Measurements from ENCODE around the gene KCNQ1. TPM values are rescaled to one million over a fixed set of nuclear protein-coding genes. Genes with fewer than 3 reads are reported as not detected.

Gene KCNQ1
- total RNA-seq, 1 donor from 2014 or later, result 0.07 TPM

DNA sequence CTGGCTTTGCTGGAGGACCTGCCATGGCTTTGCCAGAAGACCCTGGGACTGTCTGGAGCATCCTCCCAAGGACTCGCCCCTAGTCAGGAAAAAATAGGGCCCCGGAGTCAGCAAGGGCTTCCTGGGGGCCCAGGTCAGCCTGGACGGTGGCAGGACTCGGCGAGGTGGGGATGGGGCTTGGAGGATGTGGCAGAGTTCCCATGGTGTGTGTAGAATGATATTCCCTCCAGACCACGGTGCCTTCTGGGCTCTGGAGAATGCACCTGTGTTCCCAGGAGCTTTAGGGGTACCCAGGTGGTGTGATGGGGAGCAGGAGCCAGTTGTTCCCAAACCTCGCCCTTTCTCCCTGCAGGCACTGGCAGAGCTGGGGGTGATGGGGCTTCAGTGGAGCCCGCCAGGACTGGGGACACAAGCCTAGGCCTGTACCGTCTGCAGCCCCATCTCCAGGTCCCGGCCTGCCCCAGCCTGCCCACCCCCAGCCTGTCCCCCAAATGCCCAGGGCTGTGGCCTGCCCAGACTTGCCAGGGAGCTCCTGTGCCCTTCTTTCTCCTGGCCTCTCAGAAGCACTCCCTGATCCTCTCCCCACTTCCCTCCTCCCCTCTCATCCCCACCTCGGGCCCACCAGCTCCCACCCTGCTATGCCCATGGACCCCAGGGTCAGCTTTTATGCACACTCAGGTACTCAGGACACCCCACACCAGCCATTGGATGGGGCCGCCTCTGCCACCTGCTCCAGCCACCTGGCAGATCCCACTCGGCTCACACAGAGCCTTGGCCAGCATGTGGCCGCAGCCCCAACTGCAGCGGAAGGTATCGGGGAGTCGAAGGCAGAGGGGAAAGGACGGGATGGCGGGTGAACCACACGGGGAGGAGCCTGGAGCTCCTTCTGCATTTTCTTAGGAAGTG, 358.6 kb downstream of the KCNQ1 start:
- no peak for DNase-seq (ENCODE audit: low read depth, low spot score)

- DNase-seq (ENCODE audit: low read depth, low spot score), result no peak
Measured at GRCh38 chr11:2804189-2804588, 359.4 kb downstream of the KCNQ1 start.

DNA sequence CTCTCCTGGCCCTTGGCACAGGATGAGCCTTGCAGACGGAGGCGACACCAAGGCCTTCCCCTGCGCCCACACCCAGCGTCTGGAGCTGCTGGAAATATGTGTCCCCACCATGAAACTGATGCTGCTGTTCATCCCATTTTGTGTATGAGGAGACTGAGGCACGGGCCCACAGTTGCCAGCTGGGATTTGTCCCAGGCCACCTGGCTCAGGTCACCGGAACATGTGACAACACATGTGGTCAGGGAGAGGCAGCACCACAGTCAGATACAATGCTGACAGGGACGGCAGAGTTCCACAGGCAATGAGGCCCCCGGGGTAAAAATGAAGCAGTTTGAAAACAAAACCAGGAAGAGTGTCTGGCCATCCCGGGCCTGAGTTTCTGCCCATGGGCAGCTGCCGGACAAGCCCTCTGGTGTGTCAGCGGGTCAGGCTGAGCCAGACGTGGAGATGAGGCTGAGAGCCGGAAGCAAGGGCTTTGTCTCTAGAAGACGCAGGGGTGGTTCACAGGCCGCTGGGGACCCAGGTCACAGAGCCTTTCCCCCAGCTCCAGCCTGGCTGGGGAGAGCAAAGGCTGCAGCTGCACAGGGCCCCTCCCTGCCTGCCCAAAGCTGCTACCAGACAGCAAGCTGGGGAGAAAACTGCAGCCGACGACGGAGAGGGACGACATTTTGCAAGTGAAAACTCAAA, 360.0 kb downstream of the KCNQ1 start:
- no peak for DNase-seq (ENCODE audit: low read depth, low spot score)

- no peak for DNase-seq (ENCODE audit: low read depth, low spot score)
Measured at GRCh38 chr11:2805388-2806056, 360.7 kb downstream of the KCNQ1 start.

- DNase-seq (ENCODE audit: low read depth, low spot score), result no peak
Measured at GRCh38 chr11:2806351-2807024, 361.7 kb downstream of the KCNQ1 start.

- no peak for DNase-seq (ENCODE audit: low read depth, low spot score)
Measured at GRCh38 chr11:2807025-2807681, 362.3 kb downstream of the KCNQ1 start.

DNA sequence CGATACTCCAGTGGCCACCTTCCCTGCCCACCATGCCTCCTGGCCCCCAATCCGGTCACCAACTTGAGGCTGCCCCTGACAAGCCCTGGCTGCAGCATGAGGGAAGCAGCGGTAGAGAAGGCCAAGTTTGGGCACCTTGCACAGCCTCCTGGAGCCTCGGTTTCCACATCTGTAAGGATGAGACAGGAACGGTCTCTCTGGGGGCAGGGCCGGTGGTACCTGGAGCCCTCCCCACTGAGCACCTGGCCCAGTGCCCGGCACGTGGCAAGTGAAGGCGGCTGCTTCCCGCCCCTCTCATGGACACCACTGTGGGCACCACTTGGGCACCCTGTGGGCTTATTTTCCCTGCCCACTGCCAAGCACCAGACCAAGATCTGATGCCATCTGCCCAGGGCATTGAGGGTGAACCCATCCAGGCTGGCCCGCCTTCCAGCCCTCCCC, 363.0 kb downstream of the KCNQ1 start:
- DNase-seq (ENCODE audit: low read depth, low spot score), result no peak

- DNase-seq (ENCODE audit: low read depth, low spot score), result no peak
Measured at GRCh38 chr11:2808850-2809846, 364.3 kb downstream of the KCNQ1 start.

DNA sequence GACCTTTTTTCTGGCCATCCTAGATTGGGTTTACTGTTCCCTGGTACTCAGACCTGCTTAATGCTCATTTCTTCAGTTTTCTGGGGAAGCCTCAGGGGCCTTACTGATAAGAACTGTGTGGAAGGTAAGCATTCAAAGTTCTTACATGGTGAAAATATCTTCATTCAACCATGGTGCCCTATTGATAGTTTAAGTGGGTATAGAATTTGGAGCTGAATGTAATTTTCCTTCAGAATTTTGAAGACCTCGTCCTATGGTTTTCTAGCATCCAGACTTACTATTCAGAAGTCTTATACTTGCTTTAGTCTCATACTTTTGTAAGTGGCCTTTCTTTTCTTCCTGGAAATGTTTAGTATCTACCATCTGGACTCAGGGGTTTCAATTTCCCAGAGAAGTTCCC, 365.0 kb downstream of the KCNQ1 start:
- no peak for DNase-seq (ENCODE audit: low read depth, low spot score)

DNA sequence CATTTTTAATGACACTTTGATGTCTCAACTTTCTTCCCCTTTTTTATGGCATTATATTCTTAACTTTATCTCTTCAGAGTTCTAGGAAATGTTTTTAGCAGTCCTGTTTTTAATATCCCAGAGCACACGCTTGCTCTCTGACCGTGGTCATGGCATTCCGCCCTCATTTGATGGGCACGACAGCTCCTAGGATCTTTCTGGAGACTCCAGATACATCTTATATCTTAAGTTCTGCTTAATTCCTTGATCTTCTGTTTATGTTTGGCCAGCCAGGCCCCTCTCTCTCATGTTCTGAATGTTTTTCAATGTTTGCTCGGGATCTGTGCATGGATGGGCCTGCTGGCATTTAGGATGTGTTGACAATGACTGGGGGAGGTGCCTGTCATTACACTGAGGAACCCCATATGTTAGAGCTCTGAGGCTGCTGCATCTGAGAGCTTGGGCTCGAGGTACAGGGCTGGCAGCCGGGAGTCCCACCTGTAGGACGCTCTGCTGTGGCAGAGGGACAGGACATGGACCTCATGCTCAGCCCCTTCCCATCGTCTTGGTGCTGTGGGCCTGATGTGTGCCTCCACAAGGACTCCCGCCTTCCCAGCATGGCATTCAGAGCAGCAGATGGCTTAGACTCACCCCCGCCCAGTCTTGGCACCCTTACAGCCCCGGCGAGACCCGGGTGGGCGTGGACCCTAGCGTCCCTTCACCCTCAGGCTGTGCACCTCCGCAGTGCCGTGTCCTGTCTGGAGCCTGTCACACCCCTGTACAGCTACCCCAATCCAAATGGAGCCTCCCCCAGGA, 365.8 kb downstream of the KCNQ1 start:
- no peak for DNase-seq (ENCODE audit: low read depth, low spot score)

GRCh38 chr11:2811206-2812091, 366.6 kb downstream of the KCNQ1 start:
- no peak for DNase-seq (ENCODE audit: low read depth, low spot score)

DNA sequence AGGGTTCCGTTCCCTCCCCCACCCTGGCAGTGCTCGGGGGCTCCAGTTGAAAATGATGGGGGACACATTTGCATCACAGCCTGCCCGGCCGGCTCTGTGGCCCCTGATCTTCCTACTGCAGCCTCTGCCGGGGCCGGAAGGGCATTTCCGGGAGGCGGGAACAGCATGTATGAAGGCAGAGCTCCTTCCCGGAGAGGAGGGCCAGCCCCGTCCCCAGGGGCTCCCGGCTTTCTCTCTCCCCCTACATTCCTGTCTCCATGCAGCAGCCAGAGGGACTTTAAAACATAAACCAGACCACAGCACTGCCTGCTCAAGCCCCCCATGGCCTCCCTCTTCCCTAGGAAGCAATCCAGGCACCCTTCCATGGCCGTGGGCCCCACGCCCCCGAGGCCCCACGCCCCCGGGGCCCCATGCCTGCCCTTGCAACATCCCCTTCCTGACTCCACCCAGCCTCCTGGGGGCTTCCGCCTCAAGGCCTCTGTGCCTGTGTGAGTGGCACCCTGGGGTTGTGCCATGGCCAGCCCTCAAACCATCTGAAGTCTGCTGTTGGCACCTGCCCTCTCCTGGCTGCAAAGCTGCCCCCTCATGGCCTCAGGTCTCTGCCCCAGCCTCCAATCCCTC, 367.7 kb downstream of the KCNQ1 start:
- no peak for DNase-seq (ENCODE audit: low read depth, low spot score)

- DNase-seq (ENCODE audit: low read depth, low spot score), result no peak
Measured at GRCh38 chr11:2813141-2813908, 368.5 kb downstream of the KCNQ1 start.

GRCh38 chr11:2813968-2814367, 369.2 kb downstream of the KCNQ1 start:
- no peak for DNase-seq (ENCODE audit: low read depth, low spot score)

DNA sequence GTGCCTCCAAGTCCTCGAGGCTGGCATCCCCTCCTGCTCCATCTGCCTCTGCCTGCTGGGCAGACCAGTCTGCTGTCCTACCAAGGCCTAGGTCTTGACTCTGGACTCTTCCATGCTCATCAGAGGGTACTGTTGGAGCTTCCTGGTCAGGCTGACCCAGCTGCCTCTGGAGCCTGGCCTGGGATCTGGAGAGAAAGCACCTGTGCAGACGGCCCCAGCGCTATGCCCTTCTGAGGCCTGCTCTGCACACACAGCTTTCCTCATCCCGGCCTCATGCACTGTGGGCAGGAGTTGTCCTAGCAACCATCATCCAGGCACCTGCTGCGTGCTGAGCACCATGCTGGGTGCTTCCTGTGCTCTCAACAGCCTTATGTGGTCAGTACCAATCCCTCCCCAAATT, 369.9 kb downstream of the KCNQ1 start:
- no peak for DNase-seq (ENCODE audit: low read depth, low spot score)

DNA sequence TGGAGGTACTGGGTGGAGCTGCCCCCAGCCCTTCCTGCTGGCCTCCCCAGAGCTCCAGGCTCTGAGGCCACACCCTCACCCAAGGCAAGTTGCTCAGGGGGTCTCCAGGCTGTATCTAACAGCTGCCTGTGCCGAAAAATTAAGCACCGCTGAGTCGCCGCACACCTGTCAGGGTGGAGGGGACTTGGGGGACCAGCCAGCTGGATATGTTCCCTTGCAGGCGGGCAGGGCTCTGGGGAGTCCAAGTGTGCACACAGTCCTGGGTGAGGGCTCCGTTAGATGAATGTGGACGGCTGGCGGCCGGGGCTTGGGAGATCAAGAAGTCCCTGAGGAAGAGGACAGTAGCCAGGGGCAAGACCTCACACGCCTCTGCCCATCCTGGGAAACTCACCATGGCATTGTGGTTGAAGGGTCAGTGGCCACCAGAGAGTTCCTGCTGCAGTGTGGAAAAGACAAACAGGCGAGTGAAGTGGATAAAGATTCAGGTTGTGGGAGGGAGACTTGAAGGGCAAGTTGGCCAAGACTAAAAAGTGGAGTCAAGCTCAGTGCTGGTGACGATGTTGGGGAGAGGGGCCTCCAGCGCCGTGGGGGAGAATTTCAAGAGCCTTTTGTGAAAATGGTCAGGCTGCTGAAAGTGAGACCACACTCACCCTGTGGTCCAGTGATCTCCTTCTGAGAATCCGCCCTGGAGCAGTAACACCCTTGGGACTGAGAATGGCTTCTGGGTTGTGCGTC, 371.1 kb downstream of the KCNQ1 start:
- no peak for DNase-seq (ENCODE audit: low read depth, low spot score)

Data from pulmonary artery endothelial cell (primary cell).